Peyer's patch (tissue), 4 donors: Measurements from ENCODE around the gene KCNMA1. TPM values are rescaled to one million over a fixed set of nuclear protein-coding genes. Genes with fewer than 3 reads are reported as not detected.

Experiments used
- DNase-seq, 3 donors: peaks; one replicate each; pipeline ENCODE4 v3.0.0-alpha.2; 2017 to 2019
- H3K27ac ChIP-seq, 4 donors: fragments of 200-600 bp; sonication (generic); one replicate each; pipeline ENCODE4 v1.5.1; 2016 to 2019
- H3K27me3 ChIP-seq, 2 donors: fragments of 200-600 bp; sonication (generic); one replicate each; pipeline ENCODE4 v1.5.1; 2019
- H3K36me3 ChIP-seq, 3 donors: fragments of 200-600 bp; sonication (generic); one replicate each; pipeline ENCODE4 v1.5.1; 2016 to 2019
- H3K4me1 ChIP-seq, 4 donors: fragments of 200-600 bp; sonication (generic); one replicate each; pipeline ENCODE4 v1.5.1; 2016 to 2019
- H3K4me3 ChIP-seq, 4 donors: fragments of 200-600 bp; sonication (generic); 1 replicate in 3 of 4; 2 replicates in 1 of 4; pipeline ENCODE4 v1.5.1; 2016 to 2019; ENCODE audit warnings: mild to moderate bottlenecking in 1 of 4
- H3K9me3 ChIP-seq, 4 donors: fragments of 200-600 bp; sonication (generic); one replicate each; pipeline ENCODE4 v1.5.1; 2016 to 2019; ENCODE audit warnings: mild to moderate bottlenecking in 1 of 4
- CTCF ChIP-seq, 6 experiments: fragments of 450-650 bp in 4 of 6; fragments of 200-600 bp in 2 of 6; sonication (generic) in 1 of 6; IDR thresholded peaks; one replicate each; pipeline ENCODE4 v1.5.1; 2017 to 2019; ENCODE audit warnings: antibody characterized with exemption in 6 of 6, mild to moderate bottlenecking in 3 of 6, moderate library complexity in 1 of 6
- POLR2A ChIP-seq, 2 donors: fragments of 450-650 bp; IDR thresholded peaks; one replicate each; pipeline ENCODE4 v1.5.1; 2017; ENCODE audit warnings: antibody characterized with exemption in 2 of 2, mild to moderate bottlenecking in 2 of 2, moderate library complexity in 2 of 2
- total RNA-seq, 4 donors: library from RNA; depleted of rRNA; stranded (reverse); fragments of >200 nt; gene quantifications; one replicate each; pipeline ENCODE4 v1.1.0, GENCODE V29; 2016

KCNMA1 gene
- total RNA-seq, 4 donors from 2014 or later: 17.8 to 29.1 (median 23.9) TPM

DNA sequence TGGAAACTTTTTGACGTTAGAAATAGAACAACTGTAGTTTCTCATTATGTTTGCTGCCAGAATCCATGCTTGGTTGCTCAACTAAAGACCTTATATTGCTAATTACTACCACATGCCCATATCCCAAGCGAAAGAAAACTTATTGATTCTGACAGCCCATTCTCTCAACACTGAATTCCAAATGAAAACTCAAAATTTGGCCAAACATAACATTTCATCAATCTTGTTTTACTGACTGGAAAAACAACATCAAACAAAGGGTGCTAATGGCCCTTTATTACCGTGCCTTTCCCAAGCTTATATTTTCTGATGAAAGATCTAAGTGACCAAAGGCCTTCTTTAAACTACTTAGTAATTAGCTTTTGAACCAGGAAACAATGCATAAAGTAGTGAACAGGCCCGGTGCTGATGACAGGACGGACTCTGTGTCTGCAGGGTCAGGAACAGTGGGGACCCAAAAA is 531.8 kb downstream of the KCNMA1 start:
- H3K27ac ChIP-seq: no peak overlapping the region
- DNase-seq: no peak
- no peaks in the 10 kb centered on the region for H3K36me3 ChIP-seq
- TF ChIP-seq CTCF (IDR thresholded peaks at IDR 0.05) (no peak), POLR2A (IDR thresholded peaks at IDR 0.05) (no peak)
- no peaks in the 10 kb centered on the region for H3K27me3 ChIP-seq
- no peak overlapping the region for H3K4me3 ChIP-seq
- no peaks in the 10 kb centered on the region for H3K4me1 ChIP-seq
- H3K9me3 ChIP-seq: no peaks in the 10 kb centered on the region

DNA sequence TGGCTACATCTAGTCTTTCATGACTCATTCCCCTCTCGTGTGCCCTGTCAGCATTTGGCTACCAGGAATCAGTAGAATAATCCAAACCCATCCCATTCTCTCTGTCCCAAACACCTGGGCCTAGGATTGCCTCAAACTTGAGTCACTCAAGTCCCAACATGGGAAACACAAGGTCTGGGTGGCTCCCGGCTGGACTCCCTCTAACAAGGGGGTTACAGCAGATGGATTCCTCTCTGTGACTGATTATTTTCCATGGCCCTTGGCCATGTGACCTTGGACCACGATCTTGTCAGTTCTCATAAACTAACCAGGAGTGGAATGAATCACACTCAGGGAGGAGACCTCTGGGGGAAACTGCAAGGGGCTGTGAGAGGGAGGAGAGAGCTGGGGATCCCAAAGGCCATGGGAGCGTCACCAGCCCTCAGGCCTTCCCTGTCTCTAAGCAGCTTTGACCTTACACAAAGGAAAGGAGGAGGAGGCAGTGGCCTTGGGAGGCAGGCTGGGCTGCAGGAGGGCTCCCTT is 533.1 kb downstream of the KCNMA1 start:
- Histone ChIP-seq H3K4me3 (no peak overlapping the region), H3K4me1 (no peaks in the 10 kb centered on the region), H3K27ac (no peak overlapping the region), H3K27me3 (no peaks in the 10 kb centered on the region), H3K9me3 (no peaks in the 10 kb centered on the region), H3K36me3 (no peaks in the 10 kb centered on the region)
- TF ChIP-seq POLR2A (IDR thresholded peaks at IDR 0.05) (no peak), CTCF (IDR thresholded peaks at IDR 0.05) (no peak)
- DNase-seq: no peak

DNA sequence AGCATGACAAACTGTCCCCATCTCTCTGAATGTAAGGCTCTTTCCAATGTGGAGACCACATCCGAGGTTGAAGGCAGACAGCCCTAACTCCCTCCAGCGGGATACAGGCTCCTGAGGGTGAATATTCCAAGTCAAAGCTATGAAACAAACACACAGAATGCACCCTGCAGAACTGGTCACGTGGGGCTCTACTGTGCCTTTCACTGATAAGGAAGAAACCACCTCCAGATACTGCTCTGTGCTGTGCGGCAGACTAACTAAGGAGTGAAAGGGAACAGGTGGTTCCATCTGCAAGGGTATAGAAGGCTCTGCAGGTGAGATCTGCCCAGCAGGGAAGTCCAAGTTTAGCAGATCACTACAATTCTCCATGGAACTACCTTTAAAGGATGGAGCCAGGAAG is 534.4 kb downstream of the KCNMA1 start:
- Histone ChIP-seq H3K4me3 (no peak overlapping the region), H3K27me3 (no peaks in the 10 kb centered on the region), H3K4me1 (no peaks in the 10 kb centered on the region), H3K36me3 (no peaks in the 10 kb centered on the region), H3K9me3 (no peaks in the 10 kb centered on the region), H3K27ac (no peak overlapping the region)
- DNase-seq: no peak
- TF ChIP-seq CTCF (IDR thresholded peaks at IDR 0.05) (no peak), POLR2A (IDR thresholded peaks at IDR 0.05) (no peak)

DNA sequence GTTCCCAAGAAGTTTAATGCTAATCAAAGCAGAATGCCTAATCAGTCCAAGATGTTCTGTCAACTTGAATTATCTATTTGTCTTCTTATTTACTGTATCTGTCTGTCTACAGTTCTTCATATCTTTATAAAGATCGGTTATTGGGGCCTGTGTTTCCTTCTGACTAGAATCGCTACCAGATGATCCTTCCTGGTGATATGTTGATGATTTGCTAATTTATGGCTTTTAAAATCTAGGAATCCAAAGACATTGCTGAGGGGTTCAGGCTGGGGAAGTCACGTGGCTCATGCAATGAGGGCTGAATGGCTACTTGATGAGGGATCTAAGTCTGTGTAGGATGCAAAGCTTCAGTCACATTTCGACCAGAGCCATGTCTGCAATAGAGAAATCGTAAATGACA is 536.3 kb downstream of the KCNMA1 start:
- DNase-seq: no peak
- Histone ChIP-seq H3K9me3 (no peaks in the 10 kb centered on the region), H3K4me3 (no peak overlapping the region), H3K27me3 (no peaks in the 10 kb centered on the region), H3K36me3 (no peaks in the 10 kb centered on the region), H3K4me1 (no peaks in the 10 kb centered on the region), H3K27ac (no peak overlapping the region)
- TF ChIP-seq CTCF (IDR thresholded peaks at IDR 0.05): no peak
- TF ChIP-seq POLR2A (IDR thresholded peaks at IDR 0.05): no peak

DNA sequence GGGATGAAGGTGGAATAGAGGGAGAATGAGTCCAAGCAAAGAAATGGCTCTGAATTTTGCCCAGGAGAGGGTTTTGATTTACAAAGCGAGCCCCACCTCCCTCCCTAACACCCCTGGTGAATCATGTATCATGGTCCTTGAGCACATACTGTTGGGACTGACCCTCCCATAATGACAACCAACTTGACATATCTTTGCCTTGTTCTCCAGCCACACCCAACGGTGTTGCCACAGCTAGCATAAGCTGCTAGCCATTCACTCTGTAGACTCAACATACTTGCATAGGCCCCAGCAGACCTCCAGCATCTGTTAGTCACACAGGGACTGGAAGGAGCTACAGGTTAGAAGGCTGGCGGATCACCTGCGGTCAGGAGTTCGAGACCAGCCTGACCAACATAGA is 538.5 kb downstream of the KCNMA1 start:
- H3K9me3 ChIP-seq: no peaks in the 10 kb centered on the region
- DNase-seq: no peak
- no peaks in the 10 kb centered on the region for H3K36me3 ChIP-seq
- TF ChIP-seq CTCF (IDR thresholded peaks at IDR 0.05): no peak
- TF ChIP-seq POLR2A (IDR thresholded peaks at IDR 0.05): no peak
- no peaks in the 10 kb centered on the region for H3K4me1 ChIP-seq
- no peak overlapping the region for H3K27ac ChIP-seq
- no peaks in the 10 kb centered on the region for H3K27me3 ChIP-seq
- no peak overlapping the region for H3K4me3 ChIP-seq

- no peaks in the 10 kb centered on the region for H3K27me3 ChIP-seq
- no peak for DNase-seq
- H3K27ac ChIP-seq: no peak overlapping the region
- no peaks in the 10 kb centered on the region for H3K4me1 ChIP-seq
- no peak overlapping the region for H3K4me3 ChIP-seq
- no peaks in the 10 kb centered on the region for H3K9me3 ChIP-seq
- no peak for TF ChIP-seq POLR2A (IDR thresholded peaks at IDR 0.05)
- TF ChIP-seq CTCF (IDR thresholded peaks at IDR 0.05): no peak
- H3K36me3 ChIP-seq: no peaks in the 10 kb centered on the region
Measured at GRCh38 chr10:77097625-77098024, 540.0 kb downstream of the KCNMA1 start.
